Measurements from ENCODE around the gene NANOS3.

DNA sequence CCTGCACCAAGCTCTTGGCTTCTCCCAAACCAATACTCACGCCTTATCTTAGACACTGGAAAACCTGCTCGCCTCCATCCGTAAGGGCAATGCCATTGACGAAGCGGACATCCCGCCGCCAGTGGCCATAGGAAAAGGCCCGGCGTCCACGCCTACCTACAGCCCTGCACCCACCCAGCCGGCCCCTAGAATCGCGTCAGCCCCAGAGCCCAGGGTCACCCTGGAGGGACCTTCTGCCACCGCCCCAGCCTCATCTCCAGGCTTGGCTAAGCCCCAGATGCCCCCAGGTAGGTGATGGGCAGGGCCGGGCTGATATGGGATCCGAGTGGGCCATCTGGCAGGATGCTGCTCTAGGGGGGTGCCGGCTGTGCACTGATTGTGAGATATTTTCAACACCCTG lies 36.4 kb downstream of the NANOS3 start:
- TF ChIP-seq, protein P1, sequence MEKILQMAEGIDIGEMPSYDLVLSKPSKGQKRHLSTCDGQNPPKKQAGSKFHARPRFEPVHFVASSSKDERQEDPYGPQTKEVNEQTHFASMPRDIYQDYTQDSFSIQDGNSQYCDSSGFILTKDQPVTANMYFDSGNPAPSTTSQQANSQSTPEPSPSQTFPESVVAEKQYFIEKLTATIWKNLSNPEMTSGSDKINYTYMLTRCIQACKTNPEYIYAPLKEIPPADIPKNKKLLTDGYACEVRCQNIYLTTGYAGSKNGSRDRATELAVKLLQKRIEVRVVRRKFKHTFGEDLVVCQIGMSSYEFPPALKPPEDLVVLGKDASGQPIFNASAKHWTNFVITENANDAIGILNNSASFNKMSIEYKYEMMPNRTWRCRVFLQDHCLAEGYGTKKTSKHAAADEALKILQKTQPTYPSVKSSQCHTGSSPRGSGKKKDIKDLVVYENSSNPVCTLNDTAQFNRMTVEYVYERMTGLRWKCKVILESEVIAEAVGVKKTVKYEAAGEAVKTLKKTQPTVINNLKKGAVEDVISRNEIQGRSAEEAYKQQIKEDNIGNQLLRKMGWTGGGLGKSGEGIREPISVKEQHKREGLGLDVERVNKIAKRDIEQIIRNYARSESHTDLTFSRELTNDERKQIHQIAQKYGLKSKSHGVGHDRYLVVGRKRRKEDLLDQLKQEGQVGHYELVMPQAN (IDR thresholded peaks at IDR 0.05; ENCODE audit: borderline replicate concordance) = no peak
- TF ChIP-seq FOXK1 (CRISPR knock-in tag; IDR thresholded peaks at IDR 0.05; ENCODE audit: borderline replicate concordance) (no peak), ZNF644 (tag; IDR thresholded peaks at IDR 0.05; ENCODE audit: low read depth) (no peak), ATF7 (IDR thresholded peaks at IDR 0.05) (no peak), HDGF (IDR thresholded peaks at IDR 0.05) (no peak), ARID2 (IDR thresholded peaks at IDR 0.05) (no peak), ZSCAN29 (IDR thresholded peaks at IDR 0.05) (no peak), TAL1 (IDR thresholded peaks at IDR 0.05) (no peak), YY1 (IDR thresholded peaks at IDR 0.05; ENCODE audit: borderline replicate concordance in 1 of 3, control insufficient read depth in 1 of 3, extremely low read depth in 1 of 3, insufficient read depth in 3 of 3, insufficient read length in 1 of 3, insufficient replicate concordance in 2 of 3, low read depth in 1 of 3, low read length in 2 of 3) (no peak), TAF1 (IDR thresholded peaks at IDR 0.05; ENCODE audit: control insufficient read depth, extremely low read depth, insufficient read depth, low read length, severe bottlenecking) (no peak), CEBPB (tag; IDR thresholded peaks at IDR 0.05) (no peak)
- TF ChIP-seq, protein P2, sequence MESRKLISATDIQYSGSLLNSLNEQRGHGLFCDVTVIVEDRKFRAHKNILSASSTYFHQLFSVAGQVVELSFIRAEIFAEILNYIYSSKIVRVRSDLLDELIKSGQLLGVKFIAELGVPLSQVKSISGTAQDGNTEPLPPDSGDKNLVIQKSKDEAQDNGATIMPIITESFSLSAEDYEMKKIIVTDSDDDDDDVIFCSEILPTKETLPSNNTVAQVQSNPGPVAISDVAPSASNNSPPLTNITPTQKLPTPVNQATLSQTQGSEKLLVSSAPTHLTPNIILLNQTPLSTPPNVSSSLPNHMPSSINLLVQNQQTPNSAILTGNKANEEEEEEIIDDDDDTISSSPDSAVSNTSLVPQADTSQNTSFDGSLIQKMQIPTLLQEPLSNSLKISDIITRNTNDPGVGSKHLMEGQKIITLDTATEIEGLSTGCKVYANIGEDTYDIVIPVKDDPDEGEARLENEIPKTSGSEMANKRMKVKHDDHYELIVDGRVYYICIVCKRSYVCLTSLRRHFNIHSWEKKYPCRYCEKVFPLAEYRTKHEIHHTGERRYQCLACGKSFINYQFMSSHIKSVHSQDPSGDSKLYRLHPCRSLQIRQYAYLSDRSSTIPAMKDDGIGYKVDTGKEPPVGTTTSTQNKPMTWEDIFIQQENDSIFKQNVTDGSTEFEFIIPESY (CRISPR knock-in tag; IDR thresholded peaks at IDR 0.05) = no peak
